Hepatocyte (in vitro differentiated cells): ENCODE measurements around the gene DGKK. TPM values are rescaled to one million over a fixed set of nuclear protein-coding genes. Genes with fewer than 3 reads are reported as not detected.

Source experiments
- DNase-seq: peaks from one replicate; pipeline ENCODE4 v3.0.0-alpha.2; 2016; ENCODE audit warnings: low spot score
- H2AFZ ChIP-seq: fragments of 200-600 bp; sonication (generic); 2 replicates; pipeline ENCODE4 v1.6.0; 2016; ENCODE audit warnings: antibody characterized with exemption, mild to moderate bottlenecking
- H3K27ac ChIP-seq: fragments of 200-600 bp; sonication (generic); 2 replicates; pipeline ENCODE4 v1.5.1; 2016; ENCODE audit warnings: mild to moderate bottlenecking
- H3K27me3 ChIP-seq: fragments of 200-600 bp; sonication (generic); 2 replicates; pipeline ENCODE4 v1.6.1; 2016
- H3K36me3 ChIP-seq: fragments of 200-600 bp; sonication (generic); replicated peaks from 2 replicates; pipeline ENCODE4 v1.5.1; 2016; ENCODE audit warnings: low read depth; ENCODE audit not compliant: insufficient read depth
- H3K4me1 ChIP-seq: fragments of 200-600 bp; sonication (generic); 2 replicates; pipeline ENCODE4 v1.5.1; 2016; ENCODE audit warnings: mild to moderate bottlenecking, moderate library complexity; ENCODE audit not compliant: insufficient read depth
- H3K4me2 ChIP-seq: fragments of 200-600 bp; sonication (generic); 2 replicates; pipeline ENCODE4 v1.6.0; 2016
- H3K4me3 ChIP-seq: fragments of 200-600 bp; sonication (generic); 2 replicates; pipeline ENCODE4 v1.5.1; 2016; ENCODE audit warnings: mild to moderate bottlenecking
- H3K79me2 ChIP-seq: fragments of 200-600 bp; sonication (generic); 2 replicates; pipeline ENCODE4 v1.6.0; 2017; ENCODE audit warnings: mild to moderate bottlenecking
- H3K9me2 ChIP-seq: fragments of 200-600 bp; sonication (generic); replicated peaks from 2 replicates; pipeline ENCODE4 v1.6.0; 2017; ENCODE audit warnings: mild to moderate bottlenecking; ENCODE audit not compliant: insufficient read depth
- H3K9me3 ChIP-seq: fragments of 200-600 bp; sonication (generic); 2 replicates; pipeline ENCODE4 v1.5.1; 2016; ENCODE audit warnings: low read depth, mild to moderate bottlenecking
- H4K20me1 ChIP-seq: fragments of 200-600 bp; sonication (generic); 2 replicates; pipeline ENCODE4 v1.6.0; 2016; ENCODE audit warnings: mild to moderate bottlenecking; ENCODE audit not compliant: insufficient read depth, poor library complexity, severe bottlenecking
- CTCF ChIP-seq: fragments of 200-600 bp; sonication (generic); IDR thresholded peaks from 2 replicates; pipeline ENCODE4 v1.5.1; 2016; ENCODE audit warnings: antibody characterized with exemption, mild to moderate bottlenecking; ENCODE audit not compliant: poor library complexity
- EZH2 ChIP-seq: fragments of 200-600 bp; sonication (generic); IDR thresholded peaks from 2 replicates; pipeline ENCODE4 v1.6.1; 2016; ENCODE audit warnings: antibody characterized with exemption, mild to moderate bottlenecking, borderline replicate concordance
- EZH2phosphoT487 ChIP-seq: fragments of 200-600 bp; sonication (generic); IDR thresholded peaks from one replicate; pipeline ENCODE4 v1.6.1; 2018; ENCODE audit warnings: antibody characterized with exemption, mild to moderate bottlenecking, low read depth, moderate library complexity; ENCODE audit not compliant: unreplicated experiment, severe bottlenecking
- WGBS: methylation state at CpG from one replicate; pipeline ENCODE4 v1.1.6; 2016; ENCODE audit warnings: low lambda C conversion rate; ENCODE audit errors: missing lambda C conversion rate; 5-methylcytosine and 5-hydroxymethylcytosine counted together
- polyA plus RNA-seq: library from polyadenylated mRNA; unstranded; fragments of >200 nt; fragmentation: Nextera tagmentation; extraction: Ambion mirVana; gene quantifications from 2 replicates; pipeline ENCODE4 v1.2.1, GENCODE V29; 2016
- total RNA-seq: library from RNA; depleted of rRNA; stranded (reverse); fragments of >200 nt; gene quantifications from 2 replicates; pipeline ENCODE4 v1.2.3, GENCODE V29; 2014

DGKK gene
- total and polyA plus RNA-seq, 2 experiments from 2014 or later: 0.40 TPM; not detected in 1

GRCh38 chrX:50450324-50450723 is 20.3 kb downstream of the DGKK start:
- H3K4me2 ChIP-seq: no peak overlapping the region
- H3K27ac ChIP-seq: no peak overlapping the region
- H4K20me1 ChIP-seq: no peaks in the 10 kb centered on the region
- H3K4me3 ChIP-seq: no peak overlapping the region
- no peaks in the 10 kb centered on the region for H3K9me2 ChIP-seq
- 59% methylated on average over 1 of the region's 1 CpG for WGBS
- H3K9me3 ChIP-seq: no peaks in the 10 kb centered on the region
- no peaks in the 10 kb centered on the region for H3K79me2 ChIP-seq
- H3K4me1 ChIP-seq: no peaks in the 10 kb centered on the region
- TF ChIP-seq EZH2: no peak
- no peak for TF ChIP-seq CTCF
- no peak for TF ChIP-seq EZH2phosphoT487
- DNase-seq: no peak
- H2AFZ ChIP-seq: no peak overlapping the region
- H3K36me3 ChIP-seq: no peaks in the 10 kb centered on the region
- no peaks in the 10 kb centered on the region for H3K27me3 ChIP-seq

DNA sequence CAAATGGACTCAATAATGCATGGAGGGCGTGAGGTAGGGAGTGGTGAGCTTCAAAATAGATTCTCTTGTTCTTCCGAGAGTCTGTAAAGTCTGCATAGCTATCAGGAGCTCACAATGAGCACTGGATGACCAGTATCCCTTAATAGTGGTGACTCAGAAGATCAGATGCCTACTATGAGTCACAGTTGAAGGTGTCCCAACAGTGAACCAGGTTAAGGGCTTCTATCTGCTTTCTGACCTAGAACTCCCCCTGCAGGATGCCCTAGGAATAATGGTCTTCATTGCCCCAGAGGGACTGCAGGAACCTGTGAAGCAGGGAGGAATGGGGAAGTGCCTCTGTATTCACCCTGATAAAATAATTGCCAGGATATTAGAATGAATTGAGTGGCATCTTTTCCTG is 22.1 kb downstream of the DGKK start:
- Histone ChIP-seq H4K20me1 (no peaks in the 10 kb centered on the region), H3K9me2 (no peaks in the 10 kb centered on the region), H3K4me2 (no peak overlapping the region), H3K27ac (no peak overlapping the region), H3K4me1 (no peaks in the 10 kb centered on the region), H3K36me3 (no peaks in the 10 kb centered on the region), H3K4me3 (no peak overlapping the region), H3K9me3 (no peaks in the 10 kb centered on the region), H3K27me3 (no peaks in the 10 kb centered on the region), H3K79me2 (no peaks in the 10 kb centered on the region), H2AFZ (no peak overlapping the region)
- WGBS: 57% methylated on average over 2 of the region's 2 CpGs
- peak; percentile 30 for DNase-seq
- TF ChIP-seq EZH2phosphoT487 (no peak), CTCF (peak; percentile 8)

DNA sequence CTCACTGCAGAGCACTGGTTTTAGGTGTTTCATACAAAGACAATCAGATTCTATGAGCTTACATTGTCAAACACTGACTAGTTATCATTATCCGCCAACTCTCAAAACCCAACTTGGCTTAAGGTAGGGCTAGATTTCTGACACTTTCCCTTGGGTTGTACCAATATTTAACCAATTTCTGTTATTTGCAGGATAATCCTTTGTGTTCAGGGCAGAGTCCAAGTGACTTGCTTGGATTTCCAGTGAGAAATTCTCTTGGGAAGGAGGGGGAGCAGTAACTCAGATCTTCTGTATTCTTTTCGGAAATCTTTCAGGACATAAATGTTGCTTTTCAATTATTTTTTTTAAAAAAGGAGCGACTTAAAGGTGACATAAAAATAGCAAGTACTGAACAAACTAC is 23.1 kb downstream of the DGKK start:
- Histone ChIP-seq H4K20me1 (no peaks in the 10 kb centered on the region), H3K9me3 (no peaks in the 10 kb centered on the region), H3K79me2 (no peaks in the 10 kb centered on the region), H3K27ac (no peak overlapping the region), H3K36me3 (no peaks in the 10 kb centered on the region), H3K4me3 (no peak overlapping the region), H3K4me1 (no peaks in the 10 kb centered on the region), H3K9me2 (no peaks in the 10 kb centered on the region), H3K27me3 (no peaks in the 10 kb centered on the region), H2AFZ (no peak overlapping the region), H3K4me2 (no peak overlapping the region)
- no peak for DNase-seq
- no peak for TF ChIP-seq EZH2
- WGBS: 76% methylated on average over 3 of the region's 3 CpGs

GRCh38 chrX:50442426-50443116 is 28.1 kb downstream of the DGKK start:
- no peaks in the 10 kb centered on the region for H3K27me3 ChIP-seq
- no peaks in the 10 kb centered on the region for H3K79me2 ChIP-seq
- no peak overlapping the region for H3K4me3 ChIP-seq
- no peaks in the 10 kb centered on the region for H3K9me3 ChIP-seq
- H3K27ac ChIP-seq: no peak overlapping the region
- DNase-seq: no peak
- H3K4me1 ChIP-seq: no peaks in the 10 kb centered on the region
- H3K9me2 ChIP-seq: no peaks in the 10 kb centered on the region
- H3K4me2 ChIP-seq: no peak overlapping the region
- TF ChIP-seq CTCF (no peak), EZH2phosphoT487 (no peak), EZH2 (no peak)
- WGBS: 64% methylated on average over 3 of the region's 3 CpGs
- H4K20me1 ChIP-seq: no peaks in the 10 kb centered on the region
- H3K36me3 ChIP-seq: no peaks in the 10 kb centered on the region
- H2AFZ ChIP-seq: no peak overlapping the region
